NCI-H2107 treated with DMSO at 0.1 percent for 48 hours (cell line): ENCODE results near the gene FLACC1.
A peak's percentile ranks its signal among the peaks of the same experiment; 100 is the strongest.
"Not testable (repeated sequence)": the region's sequence is repeated elsewhere in the genome, so short reads cannot be mapped to it uniquely, and the experiment has no call there.

ENCODE experiments used
- DNase-seq: peaks from one replicate; lab custom pipeline; 2025; ENCODE audit not compliant: unreplicated experiment; lab: John Stamatoyannopoulos, UW

FLACC1 gene

DNA sequence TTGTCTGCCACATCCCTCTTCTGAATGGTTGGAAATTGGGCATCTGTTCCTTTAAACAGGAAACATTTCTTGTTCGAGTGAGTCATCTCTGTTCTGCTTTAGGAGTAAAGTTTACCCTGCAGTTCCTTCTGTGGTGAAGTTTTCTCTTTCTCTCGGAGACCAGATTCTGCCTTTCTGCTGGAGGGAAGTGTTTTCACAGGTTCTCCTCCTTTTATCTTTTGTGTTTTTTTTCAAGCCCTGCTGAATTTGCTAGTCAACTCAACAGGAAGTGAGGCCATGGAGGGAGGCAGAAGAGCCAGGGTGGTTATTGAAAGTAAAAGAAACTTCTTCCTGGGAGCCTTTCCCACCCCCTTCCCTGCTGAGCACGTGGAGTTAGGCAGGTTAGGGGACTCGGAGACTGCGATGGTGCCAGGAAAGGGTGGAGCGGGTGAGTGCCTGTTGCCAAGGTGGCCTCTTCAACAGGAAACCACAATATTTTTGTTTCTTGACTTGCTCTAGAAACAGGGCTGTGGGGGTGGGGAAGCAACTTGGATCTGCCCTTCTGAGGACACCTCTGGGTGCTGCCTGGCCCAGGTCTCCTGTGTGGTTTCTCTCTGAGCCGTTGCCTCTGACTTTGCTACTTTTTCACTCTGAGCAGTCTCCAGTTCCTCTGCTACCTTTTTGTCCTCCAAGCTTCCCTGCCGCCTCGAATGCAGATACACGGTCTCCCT is 99.0 kb downstream of the FLACC1 start:
- peak; percentile 57 for DNase-seq

DNA sequence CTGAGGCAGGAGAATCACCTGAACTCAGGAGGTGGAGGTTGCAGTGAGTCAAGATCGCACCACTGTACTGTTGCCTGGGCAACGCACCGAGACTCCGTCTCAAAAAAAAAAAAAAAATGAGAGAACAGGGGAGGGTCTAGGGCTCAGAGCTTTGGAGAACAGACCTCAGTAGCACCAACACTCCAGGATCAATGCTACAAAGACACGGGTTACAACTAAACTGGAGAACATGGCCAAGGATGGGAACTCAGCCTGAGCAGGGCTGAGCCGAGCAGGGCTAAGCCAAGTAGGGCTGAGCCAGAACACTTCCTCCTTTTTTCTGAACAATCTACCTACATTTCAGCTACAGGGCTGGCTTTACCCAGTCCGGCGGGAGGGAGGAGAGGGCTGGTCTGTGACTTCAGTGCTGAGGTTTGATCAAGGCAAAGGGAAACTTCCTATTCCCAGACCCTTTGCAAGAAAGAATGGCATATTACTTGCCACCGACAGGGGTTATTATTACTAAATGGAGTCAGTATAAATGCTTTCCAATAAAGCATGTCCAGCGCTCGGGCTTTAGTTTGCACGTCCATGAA is 99.7 kb downstream of the FLACC1 start:
- no peak for DNase-seq

DNA sequence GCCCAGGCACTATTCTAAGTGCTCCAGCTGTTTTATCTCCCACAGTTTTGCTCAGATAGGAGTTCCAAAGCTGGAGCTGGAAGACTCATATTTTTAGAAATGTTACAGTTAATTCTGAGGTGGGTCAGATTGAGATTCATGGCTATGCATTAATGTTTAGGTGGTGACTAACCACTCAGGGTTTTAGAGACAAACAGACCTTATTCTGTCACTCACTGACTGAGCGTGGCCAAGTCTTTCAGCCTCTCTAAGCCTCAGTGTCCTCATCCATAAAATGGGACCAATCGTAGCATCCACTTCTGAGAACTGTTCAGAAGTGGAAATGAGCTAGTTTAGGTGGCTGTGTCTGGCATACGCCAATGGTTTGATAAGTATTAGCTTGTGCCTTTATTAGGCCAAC is 101.1 kb downstream of the FLACC1 start:
- no peak for DNase-seq

DNA sequence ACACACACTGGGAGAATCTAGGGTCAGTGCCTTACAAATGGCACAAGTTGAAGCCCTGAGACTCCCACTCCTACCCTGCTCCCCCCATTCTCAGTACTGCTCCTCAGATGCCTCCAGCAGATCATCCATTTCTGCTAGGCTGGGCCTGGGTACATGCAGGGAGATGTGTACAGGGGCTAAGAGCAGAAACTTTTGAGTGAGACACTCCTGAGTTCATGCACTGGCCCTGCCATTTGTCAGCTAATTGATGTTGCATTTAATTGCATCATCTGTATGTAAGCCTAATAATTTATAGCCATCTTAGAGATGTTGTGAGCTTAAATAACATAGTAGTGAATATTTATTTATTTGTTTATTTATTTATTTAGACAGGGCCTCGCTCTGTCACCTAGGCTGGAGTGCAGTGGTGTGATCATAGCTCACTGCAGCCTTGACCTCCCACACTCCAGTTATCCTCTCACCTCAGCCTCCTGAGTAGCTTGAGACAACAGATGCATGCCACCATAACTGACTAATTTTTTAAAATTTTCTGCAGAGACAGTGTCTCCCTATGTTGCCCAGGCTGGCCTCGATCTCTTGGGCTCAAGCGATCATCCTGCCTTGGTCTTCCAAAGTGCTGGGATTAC is 101.6 kb downstream of the FLACC1 start:
- no peak for DNase-seq

DNA sequence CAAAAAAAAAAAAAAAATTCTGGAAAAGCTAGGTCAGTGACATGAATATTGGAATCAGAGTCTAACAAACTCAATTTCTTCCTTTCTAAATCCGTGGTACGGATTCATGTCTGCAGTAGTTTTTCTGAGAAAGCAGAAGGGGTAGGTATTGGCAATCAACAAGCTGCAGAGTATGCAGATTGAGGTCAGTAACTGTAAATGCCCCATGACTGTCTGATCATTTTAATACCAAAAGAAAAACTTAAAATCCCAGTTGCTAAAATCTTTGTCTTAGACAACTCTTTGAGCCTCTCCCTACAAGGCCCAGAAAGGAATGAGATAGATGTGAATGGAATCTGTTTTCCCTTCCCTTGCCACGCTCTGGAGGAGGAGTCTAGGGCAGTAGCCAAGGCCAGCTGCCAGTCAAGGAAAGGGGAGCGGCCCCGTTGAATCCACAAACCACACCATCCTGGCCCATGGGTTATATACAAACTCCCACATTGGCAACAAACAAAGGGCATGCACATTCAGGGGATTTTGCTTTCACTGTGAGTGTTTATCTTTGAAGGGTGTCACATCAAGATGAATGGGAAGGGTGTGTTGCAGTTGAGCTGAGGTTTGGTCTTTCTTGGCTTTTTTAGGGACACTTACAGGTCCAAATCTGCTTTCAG is 102.9 kb downstream of the FLACC1 start:
- DNase-seq = no peak

DNA sequence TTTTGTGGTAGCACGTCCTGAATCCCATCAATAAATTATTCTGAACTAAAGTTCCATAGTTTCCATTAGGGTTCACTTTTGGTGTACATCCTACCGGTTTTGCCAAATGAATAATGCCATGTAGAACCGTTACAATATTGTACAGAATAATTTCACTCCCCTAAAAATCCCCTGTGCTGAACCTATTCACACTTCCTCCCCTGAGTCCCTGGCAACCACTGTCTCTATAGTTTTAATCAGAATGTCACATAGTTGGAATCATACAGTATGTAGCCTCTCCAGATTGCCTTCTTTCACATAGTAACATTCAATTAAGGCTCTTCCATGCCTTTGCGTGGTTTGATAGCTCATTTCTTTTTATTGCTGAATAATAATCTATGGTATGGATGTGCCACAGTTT is 106.4 kb downstream of the FLACC1 start:
- DNase-seq = no peak

DNA sequence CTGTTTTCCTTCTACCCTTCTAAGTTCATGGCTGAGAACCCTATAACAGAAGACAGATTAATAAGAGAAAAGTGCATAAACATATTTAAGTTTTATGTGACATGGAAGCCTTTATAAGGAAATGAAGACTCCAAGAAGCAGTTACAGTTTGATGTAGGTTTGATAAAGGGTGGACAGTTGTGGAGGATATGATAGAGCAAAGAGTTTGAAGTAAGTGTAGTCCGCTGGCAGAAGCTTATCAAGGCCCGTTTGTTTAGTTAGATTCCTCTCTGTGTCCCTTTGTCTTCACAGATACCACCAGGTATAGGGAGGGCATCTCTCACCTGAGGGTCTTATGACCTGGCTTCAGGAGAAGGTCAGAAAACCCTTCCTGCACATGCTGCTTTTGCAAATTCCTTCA is 107.3 kb downstream of the FLACC1 start:
- DNase-seq = no peak

DNA sequence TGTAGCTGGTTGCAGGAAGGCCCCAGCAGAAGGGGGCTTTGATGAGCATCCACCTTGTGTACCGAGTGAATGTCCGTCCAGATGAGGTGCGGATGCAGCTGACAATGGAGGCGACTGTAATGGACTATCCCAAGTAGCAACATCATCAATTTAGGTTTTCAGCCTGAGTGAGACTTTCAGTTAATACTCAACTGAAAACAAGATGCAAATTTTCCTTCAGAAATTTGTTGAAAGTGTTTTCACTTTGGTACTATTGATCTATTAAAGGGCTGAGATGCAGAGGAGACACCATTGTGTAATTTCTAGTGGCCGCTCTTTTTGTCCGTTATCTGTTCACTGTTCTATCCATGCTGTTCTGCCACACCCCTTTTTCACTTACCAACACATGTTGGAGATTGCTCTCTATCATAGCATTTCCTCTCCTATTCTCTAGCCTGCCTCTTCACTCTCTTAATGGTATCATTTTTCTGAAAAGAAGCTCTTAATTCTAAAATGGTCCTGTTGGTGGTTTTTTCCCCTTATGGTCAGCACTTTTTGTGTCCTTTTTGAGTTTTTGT is 108.8 kb downstream of the FLACC1 start:
- DNase-seq = no peak

- no peak for DNase-seq
Measured at GRCh38 chr2:201246280-201246679, 110.9 kb downstream of the FLACC1 start.

DNA sequence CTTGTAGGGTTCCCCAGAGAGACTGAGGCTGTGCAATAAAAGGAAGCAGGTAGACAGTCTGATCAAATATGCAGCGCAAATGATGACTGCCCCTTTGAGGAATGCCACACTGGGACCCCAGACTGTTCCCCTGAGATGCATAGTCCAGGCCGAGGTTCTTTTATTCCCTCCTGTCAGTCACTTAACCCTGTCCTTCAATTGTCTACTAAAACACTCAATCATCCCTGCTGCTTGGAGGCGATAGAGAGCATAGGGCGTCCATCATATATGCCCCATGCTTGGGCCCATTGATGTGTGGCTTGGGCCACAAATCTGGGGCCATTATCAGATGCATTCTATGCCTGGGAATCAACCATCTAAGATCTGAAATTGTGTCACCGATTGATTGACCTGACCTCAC is 112.3 kb downstream of the FLACC1 start:
- no peak for DNase-seq

DNA sequence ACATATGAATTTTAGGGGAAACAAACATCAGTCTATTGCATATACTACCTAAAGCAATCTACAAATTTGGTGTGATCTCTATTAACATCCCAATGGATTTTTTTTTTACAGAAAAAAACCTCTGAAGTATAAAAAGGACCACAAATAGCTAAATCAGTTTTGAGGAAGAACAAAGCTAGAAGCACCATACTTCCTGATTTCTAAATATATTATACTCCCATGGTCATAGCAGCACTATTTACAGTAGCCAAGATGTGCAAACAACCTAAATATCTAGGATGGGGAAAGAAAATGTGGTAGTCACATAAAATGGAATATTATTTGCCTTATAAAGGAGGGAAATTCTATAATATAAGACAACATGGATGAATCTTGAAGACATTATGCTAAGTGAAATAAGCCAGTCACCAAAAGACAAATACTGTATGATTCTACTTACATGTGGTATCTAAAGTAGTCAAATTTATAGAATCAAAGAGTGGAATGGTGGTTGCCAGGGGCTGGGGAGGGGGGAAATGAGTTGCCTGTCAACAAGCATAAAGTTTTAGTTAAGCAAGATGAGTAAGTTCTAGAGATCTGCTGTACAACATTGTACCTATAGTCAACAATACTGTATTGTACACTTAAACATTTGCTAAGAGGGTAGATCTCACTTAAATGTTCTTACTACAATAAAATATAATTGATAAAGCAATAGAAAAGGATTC is 114.4 kb downstream of the FLACC1 start:
- no peak for DNase-seq

GRCh38 chr2:201239167-201239935 is 117.8 kb downstream of the FLACC1 start:
- DNase-seq = not testable (repeated sequence)
